ENCODE measurements around the gene LRRTM2. TPM values are rescaled to one million over a fixed set of nuclear protein-coding genes. Genes with fewer than 3 reads are reported as not detected.

LRRTM2 gene
- total RNA-seq, 2 experiments from 2014 or later = 0.22 TPM; not detected in 1

DNA sequence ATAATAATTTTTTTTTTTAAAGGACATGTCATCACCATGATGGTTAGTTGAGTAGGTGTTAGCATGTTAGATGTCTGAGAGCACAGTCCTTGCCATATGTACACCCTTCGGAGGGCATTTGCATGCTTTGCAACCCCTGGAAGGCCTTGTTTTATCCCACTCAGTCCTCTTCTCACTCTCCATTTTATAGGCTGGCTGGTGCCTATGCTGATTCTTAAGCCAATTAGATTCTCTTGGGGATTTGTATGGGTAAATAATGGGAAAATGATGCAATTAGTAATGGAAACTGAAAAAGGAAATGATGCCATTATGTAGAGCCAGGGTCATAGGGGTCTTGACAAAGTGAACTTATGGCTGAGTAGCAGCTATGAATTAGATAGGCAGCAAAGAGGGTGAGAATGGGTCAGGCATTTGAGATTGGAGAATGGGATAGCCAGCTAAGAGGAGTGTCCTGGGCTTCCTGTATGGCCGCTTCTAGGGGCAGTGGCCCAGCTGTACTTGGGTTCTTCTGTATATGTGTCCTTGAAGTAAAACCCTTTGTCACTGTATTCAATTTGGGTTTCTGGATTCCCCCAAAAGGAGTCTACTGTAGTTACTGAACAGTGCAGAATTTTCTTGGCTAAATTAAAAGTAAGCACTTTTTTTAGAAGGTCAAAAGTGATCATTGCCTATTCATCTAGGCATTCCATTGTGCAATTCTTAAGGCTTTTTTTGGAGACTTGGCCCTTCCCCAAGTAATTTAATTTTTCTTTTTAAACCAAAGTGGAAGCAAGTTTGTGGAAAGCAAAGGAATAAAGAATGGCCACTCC is 31.6 kb downstream of the LRRTM2 start:
- POLR2A ChIA-PET = interaction anchor here (0.6 kb wide), 2 partner anchors 761 to 1318 kb away, joined by 4 to 8 read pairs; no protein-coding TSS in a partner anchor
- Histone ChIP-seq H3K27ac (ENCODE audit: low read depth, low read length, poor library complexity, severe bottlenecking) (no peak overlapping the region), H3K4me1 (ENCODE audit: insufficient read depth, low read length, poor library complexity, severe bottlenecking) (no peaks in the 10 kb centered on the region), H3K4me3 (ENCODE audit: low read depth, low read length, poor library complexity, severe bottlenecking) (no peak overlapping the region), H3K79me2 (ENCODE audit: insufficient read depth, low read depth, low read length) (no peaks in the 10 kb centered on the region), H3K9me3 (ENCODE audit: low read length) (no peaks in the 10 kb centered on the region), H3K9me2 (ENCODE audit: insufficient read depth, low read length) (no peaks in the 10 kb centered on the region), H3K36me3 (ENCODE audit: insufficient read depth, low read length) (no peaks in the 10 kb centered on the region), H4K20me1 (ENCODE audit: insufficient read depth, low read length) (no peaks in the 10 kb centered on the region), H3K4me2 (ENCODE audit: low read length) (no peak overlapping the region), H2AFZ (ENCODE audit: low read length) (no peak overlapping the region)
- no peak for DNase-seq (ENCODE audit: low spot score)
- BruUV-seq (replicated peaks) = no TSS peak
- TF ChIP-seq EZH2phosphoT487 (IDR thresholded peaks at IDR 0.05; ENCODE audit: borderline replicate concordance, low read depth, low read length) = no peak
- TF ChIP-seq, protein P1, sequence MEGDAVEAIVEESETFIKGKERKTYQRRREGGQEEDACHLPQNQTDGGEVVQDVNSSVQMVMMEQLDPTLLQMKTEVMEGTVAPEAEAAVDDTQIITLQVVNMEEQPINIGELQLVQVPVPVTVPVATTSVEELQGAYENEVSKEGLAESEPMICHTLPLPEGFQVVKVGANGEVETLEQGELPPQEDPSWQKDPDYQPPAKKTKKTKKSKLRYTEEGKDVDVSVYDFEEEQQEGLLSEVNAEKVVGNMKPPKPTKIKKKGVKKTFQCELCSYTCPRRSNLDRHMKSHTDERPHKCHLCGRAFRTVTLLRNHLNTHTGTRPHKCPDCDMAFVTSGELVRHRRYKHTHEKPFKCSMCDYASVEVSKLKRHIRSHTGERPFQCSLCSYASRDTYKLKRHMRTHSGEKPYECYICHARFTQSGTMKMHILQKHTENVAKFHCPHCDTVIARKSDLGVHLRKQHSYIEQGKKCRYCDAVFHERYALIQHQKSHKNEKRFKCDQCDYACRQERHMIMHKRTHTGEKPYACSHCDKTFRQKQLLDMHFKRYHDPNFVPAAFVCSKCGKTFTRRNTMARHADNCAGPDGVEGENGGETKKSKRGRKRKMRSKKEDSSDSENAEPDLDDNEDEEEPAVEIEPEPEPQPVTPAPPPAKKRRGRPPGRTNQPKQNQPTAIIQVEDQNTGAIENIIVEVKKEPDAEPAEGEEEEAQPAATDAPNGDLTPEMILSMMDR (conservative IDR thresholded peaks at IDR 0.05; ENCODE audit: low read length) = no peak
- CTCF ChIA-PET (ENCODE audit: unreplicated experiment) = no interaction called here
- intact Hi-C loops (cut with micrococcal nuclease; ENCODE audit: unreplicated experiment) = no loop called here

DNA sequence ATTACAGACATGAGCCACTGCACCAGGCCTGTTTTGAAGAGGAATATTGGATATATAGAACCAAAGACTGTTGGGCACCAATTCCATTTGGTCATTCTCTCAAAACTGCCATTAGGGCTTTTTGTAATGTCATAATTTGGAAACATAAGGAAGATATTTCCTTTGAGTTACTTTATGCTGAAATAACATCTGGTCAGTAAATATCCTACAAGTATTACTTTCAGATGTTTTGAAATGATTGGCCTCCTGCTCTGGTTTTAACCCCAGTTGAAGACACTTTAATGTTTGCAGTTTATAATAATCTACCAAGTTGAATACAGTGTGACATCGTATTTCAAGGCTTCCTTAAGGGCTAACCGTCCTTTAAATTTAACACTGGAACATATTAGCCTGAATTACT is 33.6 kb downstream of the LRRTM2 start:
- Histone ChIP-seq H3K79me2 (ENCODE audit: insufficient read depth, low read depth, low read length) (no peaks in the 10 kb centered on the region), H3K9me2 (ENCODE audit: insufficient read depth, low read length) (no peaks in the 10 kb centered on the region), H4K20me1 (ENCODE audit: insufficient read depth, low read length) (no peaks in the 10 kb centered on the region), H3K36me3 (ENCODE audit: insufficient read depth, low read length) (no peaks in the 10 kb centered on the region), H3K4me2 (ENCODE audit: low read length) (no peak overlapping the region), H3K9me3 (ENCODE audit: low read length) (no peaks in the 10 kb centered on the region), H3K27ac (ENCODE audit: low read depth, low read length, poor library complexity, severe bottlenecking) (no peak overlapping the region), H3K4me3 (ENCODE audit: low read depth, low read length, poor library complexity, severe bottlenecking) (no peak overlapping the region), H2AFZ (ENCODE audit: low read length) (no peak overlapping the region), H3K4me1 (ENCODE audit: insufficient read depth, low read length, poor library complexity, severe bottlenecking) (no peaks in the 10 kb centered on the region)
- POLR2A ChIA-PET = no interaction called here
- no peak for TF ChIP-seq EZH2phosphoT487 (IDR thresholded peaks at IDR 0.05; ENCODE audit: borderline replicate concordance, low read depth, low read length)
- TF ChIP-seq, protein P1 (conservative IDR thresholded peaks at IDR 0.05; ENCODE audit: low read length) = no peak
- intact Hi-C loops (cut with micrococcal nuclease; ENCODE audit: unreplicated experiment) = no loop called here
- no peak for DNase-seq (ENCODE audit: low spot score)
- CTCF ChIA-PET (ENCODE audit: unreplicated experiment) = no interaction called here
- BruUV-seq (replicated peaks) = no TSS peak

DNA sequence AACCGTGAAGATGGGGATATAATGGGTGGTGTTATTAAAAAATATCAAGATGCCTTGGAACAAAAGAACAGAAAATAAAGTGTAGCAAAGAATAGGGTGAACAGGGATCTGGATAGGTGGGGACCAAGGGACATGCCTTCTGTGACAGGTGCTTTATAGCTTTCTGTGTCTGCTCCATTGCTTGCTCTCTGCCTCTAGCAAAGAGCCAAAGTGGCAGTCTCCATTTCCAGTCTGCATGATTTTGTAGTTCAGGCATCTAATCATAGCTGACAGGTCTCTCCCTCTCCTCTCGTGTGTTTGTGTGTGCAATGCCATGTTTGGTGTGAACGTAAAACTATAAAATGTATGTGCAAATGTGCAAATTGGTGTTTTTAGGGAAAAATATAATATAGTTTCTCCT is 35.0 kb downstream of the LRRTM2 start:
- intact Hi-C loops (cut with micrococcal nuclease; ENCODE audit: unreplicated experiment) = no loop called here
- H2AFZ ChIP-seq (ENCODE audit: low read length) = no peak overlapping the region
- no peak for TF ChIP-seq EZH2phosphoT487 (IDR thresholded peaks at IDR 0.05; ENCODE audit: borderline replicate concordance, low read depth, low read length)
- TF ChIP-seq, protein P1 (conservative IDR thresholded peaks at IDR 0.05; ENCODE audit: low read length) = no peak
- H3K27ac ChIP-seq (ENCODE audit: low read depth, low read length, poor library complexity, severe bottlenecking) = no peak overlapping the region
- BruUV-seq (replicated peaks) = no TSS peak
- CTCF ChIA-PET (ENCODE audit: unreplicated experiment) = no interaction called here
- H3K79me2 ChIP-seq (ENCODE audit: insufficient read depth, low read depth, low read length) = no peaks in the 10 kb centered on the region
- no peaks in the 10 kb centered on the region for H3K9me3 ChIP-seq (ENCODE audit: low read length)
- no peaks in the 10 kb centered on the region for H3K4me1 ChIP-seq (ENCODE audit: insufficient read depth, low read length, poor library complexity, severe bottlenecking)
- H3K36me3 ChIP-seq (ENCODE audit: insufficient read depth, low read length) = no peaks in the 10 kb centered on the region
- H3K4me2 ChIP-seq (ENCODE audit: low read length) = no peak overlapping the region
- no peak overlapping the region for H3K4me3 ChIP-seq (ENCODE audit: low read depth, low read length, poor library complexity, severe bottlenecking)
- H3K9me2 ChIP-seq (ENCODE audit: insufficient read depth, low read length) = no peaks in the 10 kb centered on the region
- DNase-seq (ENCODE audit: low spot score) = no peak
- POLR2A ChIA-PET = no interaction called here
- no peaks in the 10 kb centered on the region for H4K20me1 ChIP-seq (ENCODE audit: insufficient read depth, low read length)

Data from OCI-LY7 (cell line).